HFF-Myc (cell line): ENCODE measurements around the gene DRAXIN.

ENCODE experiments used
- DNase-seq: peaks from one replicate; pipeline ENCODE4 v3.0.0-alpha.2; 2011; ENCODE audit warnings: low read depth; ENCODE audit errors: extremely low read depth
- H3K4me3 ChIP-seq: replicated peaks from 2 replicates; pipeline ENCODE4 v1.5.1; 2011; ENCODE audit warnings: low read depth, mild to moderate bottlenecking, control low read depth, low read length
- CTCF ChIP-seq: IDR thresholded peaks from 2 replicates; pipeline ENCODE4 v1.5.1; 2012; ENCODE audit warnings: mild to moderate bottlenecking, low read depth, low read length, control low read depth; ENCODE audit errors: missing control alignments

DRAXIN gene

GRCh38 chr1:11668516-11668915, 23.0 kb upstream of the DRAXIN start:
- no peak overlapping the region for H3K4me3 ChIP-seq
- no peak for TF ChIP-seq CTCF
- no peak for DNase-seq

DNA sequence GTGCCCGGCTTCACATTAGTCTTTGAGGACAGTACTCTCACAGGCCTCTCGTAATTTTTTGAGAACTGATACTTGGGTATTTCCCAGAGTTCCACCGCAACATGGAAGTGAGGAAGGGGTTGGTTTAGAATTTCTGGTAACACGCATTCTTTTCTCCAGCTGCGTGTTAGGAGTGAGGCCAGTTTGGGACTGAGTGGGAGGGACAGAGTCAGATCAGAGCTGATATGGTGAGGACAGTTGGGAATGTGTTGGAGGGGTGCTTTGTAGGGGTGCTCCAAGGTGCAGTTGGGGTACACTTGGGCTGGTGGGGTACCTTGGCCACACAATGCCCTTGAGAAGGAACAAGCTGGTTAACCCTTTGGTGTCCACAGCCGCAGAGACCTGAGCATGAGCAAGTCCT, 20.8 kb upstream of the DRAXIN start:
- no peak for TF ChIP-seq CTCF
- no peak overlapping the region for H3K4me3 ChIP-seq
- no peak for DNase-seq

DNA sequence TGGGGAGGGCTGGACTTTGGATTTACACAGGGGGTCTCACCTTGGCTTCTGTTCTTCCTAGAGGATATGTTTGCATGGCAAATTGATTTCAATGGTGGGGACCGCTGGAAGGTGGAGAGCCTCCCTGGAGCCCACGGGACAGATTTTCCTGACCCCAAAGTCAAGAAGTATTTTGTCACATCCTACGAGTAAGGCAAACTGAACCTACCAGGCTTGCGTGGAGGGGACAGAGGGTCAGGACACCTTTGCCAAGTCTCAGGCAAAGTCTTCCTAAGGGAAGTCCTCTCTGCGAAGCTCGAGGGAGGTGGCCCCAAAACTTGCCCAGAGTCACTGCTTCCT, 20.3 kb upstream of the DRAXIN start:
- no peak overlapping the region for H3K4me3 ChIP-seq
- no peak for TF ChIP-seq CTCF

GRCh38 chr1:11671544-11672286, 19.8 kb upstream of the DRAXIN start:
- H3K4me3 ChIP-seq, result no peak overlapping the region
- no peak for DNase-seq
- no peak for TF ChIP-seq CTCF

More for the DNA sequence above, 20.3 kb upstream of the DRAXIN start:
- DNase-seq, result no peak

GRCh38 chr1:11673089-11673769, 18.3 kb upstream of the DRAXIN start:
- no peak overlapping the region for H3K4me3 ChIP-seq
- TF ChIP-seq CTCF, result no peak
- no peak for DNase-seq

DNA sequence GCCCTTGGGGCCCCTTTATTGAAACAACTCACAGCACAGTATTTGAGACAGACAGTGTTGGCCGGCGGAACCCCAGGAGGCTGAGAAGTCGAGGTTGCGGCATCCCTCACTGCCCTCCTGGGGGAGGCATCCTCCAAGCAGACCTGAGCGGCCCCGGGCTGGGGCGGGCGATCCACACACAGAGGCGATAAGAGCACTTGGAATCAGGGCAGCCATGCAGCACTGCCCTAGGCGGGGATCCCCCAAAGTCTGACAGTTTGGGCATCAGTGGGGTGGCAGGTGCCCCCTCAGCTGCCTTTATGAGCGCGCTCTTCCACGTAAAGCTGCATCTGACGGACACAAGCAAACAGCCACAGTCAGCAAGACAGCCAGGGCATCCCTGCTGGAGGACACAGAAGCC, 17.0 kb upstream of the DRAXIN start:
- DNase-seq, result no peak
- TF ChIP-seq CTCF, result no peak
- H3K4me3 ChIP-seq, result no peak overlapping the region
